Adrenal gland (tissue), 19 donors: ENCODE data around the gene MRPL3. TPM values are rescaled to one million over a fixed set of nuclear protein-coding genes. Genes with fewer than 3 reads are reported as not detected.

Source experiments
- DNase-seq, 7 donors: peaks; one replicate each; pipeline ENCODE4 v3.0.0-alpha.2; 2019 to 2020
- H3K27ac ChIP-seq, 5 donors: fragments of 200-600 bp; sonication (generic) in 4 of 5; 1 replicate in 3 of 5; 2 replicates in 2 of 5; pipeline versions ENCODE4 v1.5.1 to v1.8.0; 2016 to 2020; ENCODE audit warnings: mild to moderate bottlenecking in 1 of 5
- H3K27me3 ChIP-seq: fragments of 200-600 bp; 2 replicates; pipeline ENCODE4 v1.8.0; 2021
- H3K36me3 ChIP-seq, 2 donors: fragments of 200-600 bp; replicated peaks in 1 of 2; 1 replicate in 1 of 2; 2 replicates in 1 of 2; pipeline versions ENCODE4 v1.5.1 to v1.8.0; 2018 to 2022
- H3K4me1 ChIP-seq, 2 donors: fragments of 200-600 bp; replicated peaks in 1 of 2; 1 replicate in 1 of 2; 2 replicates in 1 of 2; pipeline versions ENCODE4 v1.5.1 to v1.8.0; 2018 to 2021
- H3K4me3 ChIP-seq, 4 donors: fragments of 200-600 bp; sonication (generic) in 3 of 4; one replicate each; pipeline ENCODE4 v1.5.1; 2016 to 2018
- H3K9me3 ChIP-seq, 3 donors: fragments of 200-600 bp; sonication (generic) in 1 of 3; replicated peaks in 1 of 3; 1 replicate in 2 of 3; 2 replicates in 1 of 3; pipeline versions ENCODE4 v1.5.1 to v1.8.0; 2016 to 2021
- CTCF ChIP-seq, 6 experiments: fragments of 450-650 bp in 4 of 6; fragments of 200-600 bp in 2 of 6; sonication (generic) in 1 of 6; IDR thresholded peaks; 1 replicate in 5 of 6; 2 replicates in 1 of 6; pipeline versions ENCODE4 v1.5.1 to v1.8.0; 2016 to 2021; ENCODE audit warnings: antibody characterized with exemption in 6 of 6, mild to moderate bottlenecking in 2 of 6, moderate library complexity in 1 of 6
- POLR2A ChIP-seq, 2 donors: fragments of 450-650 bp; IDR thresholded peaks; one replicate each; pipeline ENCODE4 v1.6.1; 2017; ENCODE audit warnings: antibody characterized with exemption in 2 of 2, mild to moderate bottlenecking in 2 of 2, moderate library complexity in 1 of 2
- WGBS, 4 donors: extraction: QIAGEN DNeasy Blood & Tissue Kit in 2 of 4; methylation state at CpG; one replicate each; pipeline versions ENCODE4 v1.1.5 to v1.1.7; 2013 to 2017; 5-methylcytosine and 5-hydroxymethylcytosine counted together
- intact Hi-C, 2 donors: fragments of 100-400 bp; cut with DNase I; formaldehyde crosslinking; loops; one replicate each; pipeline versions ENCODE4 v1.14.1 to v1.15.0; 2022 to 2023
- long read RNA-seq, 10 donors: library from polyadenylated mRNA in 3 of 10; unstranded in 2 of 10; stranded (forward) in 1 of 10; transcript quantifications; one replicate each; pipeline ENCODE4 v2.0.0 and lab custom pipeline, GENCODE V29; 2021 to 2026
- polyA plus RNA-seq, 3 donors: library from polyadenylated mRNA; stranded (reverse); fragments of 200-250 nt in 2 of 3; fragments of 350-450 nt in 1 of 3; fragmentation: Illumina TruSeq in 1 of 3; extraction: RNeasy Lipid Tissue Mini Kit (QIAGEN cat#74804) in 1 of 3; gene quantifications; one replicate each; pipeline ENCODE4 v1.2.3, GENCODE V29; 2013 to 2014
- total RNA-seq, 9 donors: library from RNA; depleted of rRNA in 4 of 9; stranded (reverse); fragments of >200 nt in 4 of 9; fragments of 120-200 nt in 1 of 9; fragmentation: NEBNext Ultra II Directional in 1 of 9; extraction: Animal tissue kit (Norgen Biotek cat#: 25700) in 1 of 9; gene quantifications; one replicate each; pipeline versions ENCODE4 v1.1.0 to v1.2.4, GENCODE V29; 2013 to 2023
- donor health status: healthy with polysubstance abuse.
- donor health status: Bipolar disorder and iron deficiency.
- donor health status: DM: yes; HTN: yes; CAD: no.
- donor health status: DM: no; HTN: no; CAD: no.
- donor health status: DM: no; HTN: no; CAD: no.
- donor health status: DM: yes; HTN: yes; CAD: no.

MRPL3 gene
- total RNA-seq: 10 to 100 TPM; 48.4 to 96.1 (median 76.7) TPM
- 100 to 1,000 TPM in 1 of 3 donors, 10 to 100 TPM in 2; 50.0 to 195 (median 62.6) TPM for polyA plus RNA-seq
- long read RNA-seq, donor 1, transcript MRPL3-208 (4 exons, 813 nt): minor isoform, 5 of 54 reads
- long read RNA-seq, donor 1, transcript MRPL3-201 (10 exons, 1,706 nt): major isoform, 39 of 54 reads
- long read RNA-seq, donor 1, partial matches to known transcripts: 10 of 54 reads
- long read RNA-seq, donor 1, other reads (novel, unspliced or antisense): 0 of 54 reads
- long read RNA-seq, donor 2, transcript MRPL3-201 (10 exons, 1,706 nt): major isoform, 18 of 31 reads
- long read RNA-seq, donor 2, partial matches to known transcripts: 8 of 31 reads
- long read RNA-seq, donor 2, other reads (novel, unspliced or antisense): 0 of 31 reads
- long read RNA-seq, donor 3, transcript MRPL3-201 (10 exons, 1,706 nt): major isoform, 32 of 37 reads
- long read RNA-seq, donor 3, partial matches to known transcripts: 0 of 37 reads
- long read RNA-seq, donor 3, other reads (novel, unspliced or antisense): 5 of 37 reads
- long read RNA-seq, donor 4, transcript MRPL3-201 (10 exons, 1,706 nt): major isoform, 51 of 63 reads
- long read RNA-seq, donor 4, partial matches to known transcripts: 5 of 63 reads
- long read RNA-seq, donor 4, other reads (novel, unspliced or antisense): 0 of 63 reads
- long read RNA-seq, donor 5, transcript MRPL3-201 (10 exons, 1,706 nt): major isoform, 74 of 75 reads
- long read RNA-seq, donor 5, partial matches to known transcripts: 0 of 75 reads
- long read RNA-seq, donor 5, other reads (novel, unspliced or antisense): 1 of 75 reads
- long read RNA-seq, donor 6, transcript MRPL3-201 (10 exons, 1,706 nt): major isoform, 40 of 44 reads
- long read RNA-seq, donor 6, partial matches to known transcripts: 0 of 44 reads
- long read RNA-seq, donor 6, other reads (novel, unspliced or antisense): 1 of 44 reads
- long read RNA-seq, donor 7, transcript MRPL3-201 (10 exons, 1,706 nt): major isoform, 18 of 20 reads
- long read RNA-seq, donor 7, partial matches to known transcripts: 0 of 20 reads
- long read RNA-seq, donor 7, other reads (novel, unspliced or antisense): 0 of 20 reads
- long read RNA-seq, donor 8, transcript MRPL3-201 (10 exons, 1,706 nt): major isoform, 38 of 43 reads
- long read RNA-seq, donor 8, partial matches to known transcripts: 0 of 43 reads
- long read RNA-seq, donor 8, other reads (novel, unspliced or antisense): 0 of 43 reads
- long read RNA-seq, donor 9, transcript MRPL3-201 (10 exons, 1,706 nt): major isoform, 13 of 18 reads
- long read RNA-seq, donor 9, partial matches to known transcripts: 5 of 18 reads
- long read RNA-seq, donor 9, other reads (novel, unspliced or antisense): 0 of 18 reads
- long read RNA-seq, donor 10, transcript MRPL3-201 (10 exons, 1,706 nt): major isoform, 17 of 17 reads
- long read RNA-seq, donor 10, partial matches to known transcripts: 0 of 17 reads
- long read RNA-seq, donor 10, other reads (novel, unspliced or antisense): 0 of 17 reads

- Histone ChIP-seq H3K27me3 (no peaks in the 10 kb centered on the region), H3K27ac (peak within 1 kb of the TSS in 4 of 5 donors; percentile 33 to 83 (median 66)), H3K4me1 (peaks cover 4 to 25% of the 10 kb centered on the region in 2 donors), H3K4me3 (peak within 1 kb of the TSS; percentile 61 to 84 (median 79)), H3K36me3 (peaks cover 0 to 16% of the 10 kb centered on the region in 2 donors), H3K9me3 (no peaks in the 10 kb centered on the region)
- 2 to 4% (median 3%) methylated on average over 27 to 47 of the region's 47 CpGs for WGBS, 4 donors
- peak; percentile 80 to 93 (median 88) for DNase-seq
- TF ChIP-seq CTCF (IDR thresholded peaks at IDR 0.05) (no peak), POLR2A (IDR thresholded peaks at IDR 0.05) (peak in 1 of 2 donors; percentile 35)
- intact Hi-C loops: no loop called here
These were observed at the start of gene MRPL3 for GRCh38 chr3:131502530-131503319. Gene MRPL3, minus strand, starts transcription at chr3:131502971. Its CDS starts 150 bp downstream, at chr3:131502821.

- WGBS, 4 donors: 33 to 45% (median 41%) methylated on average over 4 of the region's 4 CpGs
- Histone ChIP-seq H3K36me3 (no peaks in the 10 kb centered on the region), H3K27me3 (no peaks in the 10 kb centered on the region), H3K9me3 (no peaks in the 10 kb centered on the region), H3K27ac (no peak overlapping the region), H3K4me1 (peaks cover 0 to 4% of the 10 kb centered on the region in 2 donors), H3K4me3 (no peak overlapping the region)
- TF ChIP-seq POLR2A (IDR thresholded peaks at IDR 0.05): no peak
- TF ChIP-seq CTCF (IDR thresholded peaks at IDR 0.05): no peak
- DNase-seq: peak in 6 of 7 donors; percentile 39 to 58 (median 52)
- intact Hi-C loops: no loop called here
These were observed 49.0 kb upstream of the MRPL3 start for GRCh38 chr3:131551761-131552160.

GRCh38 chr3:131550562-131551465, 48.0 kb upstream of the MRPL3 start:
- TF ChIP-seq CTCF (IDR thresholded peaks at IDR 0.05) (no peak), POLR2A (IDR thresholded peaks at IDR 0.05) (no peak)
- no peaks in the 10 kb centered on the region for H3K9me3 ChIP-seq
- H3K36me3 ChIP-seq: no peaks in the 10 kb centered on the region
- intact Hi-C loops: no loop called here
- no peak for DNase-seq
- WGBS, 4 donors: 71 to 92% (median 82%) methylated on average over 4 of the region's 4 CpGs
- no peak overlapping the region for H3K4me3 ChIP-seq
- peaks cover 0 to 4% of the 10 kb centered on the region in 2 donors for H3K4me1 ChIP-seq
- H3K27ac ChIP-seq: no peak overlapping the region
- no peaks in the 10 kb centered on the region for H3K27me3 ChIP-seq
